GM12878 (cell line): ENCODE results near the gene DNAJB2.

Experiments
- BHLHE40 ChIP-seq, 2 experiments: fragments of 450-650 bp in 1 of 2; IDR thresholded peaks; 2 replicates each; pipeline ENCODE4 v1.6.1; 2011 to 2017; ENCODE audit warnings: low read depth in 2 of 2, borderline replicate concordance in 1 of 2, improper control_type of control experiment in 1 of 2, low read length in 1 of 2, mild to moderate bottlenecking in 1 of 2
- CHD2 ChIP-seq: IDR thresholded peaks from 2 replicates; pipeline ENCODE4 v1.6.1; 2011; ENCODE audit warnings: low read depth, low read length, improper control_type of control experiment, borderline replicate concordance
- CHD4 ChIP-seq: fragments of 200-600 bp; sonication (generic); IDR thresholded peaks from 2 replicates; pipeline ENCODE4 v1.6.1; 2016; ENCODE audit warnings: mild to moderate bottlenecking
- CTCF ChIP-seq, 3 experiments: IDR thresholded peaks in 2 of 3; conservative IDR thresholded peaks in 1 of 3; 2 replicates each; pipeline ENCODE4 v1.5.1; 2011; ENCODE audit warnings: low read depth in 3 of 3, low read length in 3 of 3, mild to moderate bottlenecking in 3 of 3, control low read depth in 2 of 3, moderate library complexity in 2 of 3, inconsistent platforms in 1 of 3, mixed read lengths in 1 of 3; ENCODE audit not compliant: control insufficient read depth in 2 of 3, insufficient read depth in 1 of 3; ENCODE audit errors: extremely low read depth in 1 of 3
- EGR1 ChIP-seq, 2 experiments: IDR thresholded peaks; 1 replicate in 1 of 2; 2 replicates in 1 of 2; pipeline ENCODE4 v1.6.1; 2011 to 2012; ENCODE audit warnings: low read depth in 2 of 2, low read length in 2 of 2, borderline replicate concordance in 1 of 2, mild to moderate bottlenecking in 1 of 2, moderate library complexity in 1 of 2
- ELK1 ChIP-seq: IDR thresholded peaks from 2 replicates; pipeline ENCODE4 v1.6.1; 2012; ENCODE audit warnings: low read depth, low read length, improper control_type of control experiment
- KDM1A ChIP-seq: fragments of 200-600 bp; sonication (generic); IDR thresholded peaks from 2 replicates; pipeline ENCODE4 v1.6.1; 2016; ENCODE audit warnings: borderline replicate concordance
- MXI1 ChIP-seq: fragments of 150-350 bp; IDR thresholded peaks from 2 replicates; pipeline ENCODE4 v1.6.1; 2011; ENCODE audit warnings: low read depth, mild to moderate bottlenecking, inconsistent platforms, low read length, improper control_type of control experiment
- NFIC ChIP-seq: IDR thresholded peaks from 2 replicates; pipeline ENCODE4 v1.6.1; 2012; ENCODE audit warnings: low read depth, mild to moderate bottlenecking, inconsistent platforms, low read length, moderate library complexity
- POLR2A ChIP-seq: IDR thresholded peaks from 2 replicates; pipeline ENCODE4 v1.6.1; 2011; ENCODE audit warnings: low read depth, mild to moderate bottlenecking, low read length
- POLR2AphosphoS5 ChIP-seq: IDR thresholded peaks from 2 replicates; pipeline ENCODE4 v1.6.1; 2011; ENCODE audit warnings: mild to moderate bottlenecking, low read length, inconsistent platforms
- SKIL ChIP-seq: fragments of 450-650 bp; IDR thresholded peaks from 2 replicates; pipeline ENCODE4 v1.6.1; 2017; ENCODE audit warnings: mild to moderate bottlenecking, low read depth, inconsistent platforms; ENCODE audit not compliant: poor library complexity, severe bottlenecking
- STAT3 ChIP-seq: IDR thresholded peaks from 2 replicates; pipeline ENCODE4 v1.6.1; 2011; ENCODE audit warnings: low read depth, low read length, improper control_type of control experiment
- TBL1XR1 ChIP-seq: IDR thresholded peaks from 2 replicates; pipeline ENCODE4 v1.6.1; 2012; ENCODE audit warnings: low read depth, low read length, improper control_type of control experiment

GRCh38 chr2:219291394-219291793 lies 12.2 kb downstream of the DNAJB2 start:
- TF ChIP-seq MXI1 (no peak), CHD2 (no peak), KDM1A (no peak), ELK1 (no peak), EGR1 (IDR thresholded peaks at IDR 0.05; ENCODE audit: borderline replicate concordance in 1 of 2, low read depth in 2 of 2, low read length in 2 of 2) (no peak), POLR2A (no peak), NFIC (no peak), BHLHE40 (IDR thresholded peaks at IDR 0.05; ENCODE audit: borderline replicate concordance in 1 of 2, low read depth in 2 of 2, low read length in 1 of 2) (no peak), TBL1XR1 (no peak), CTCF (IDR thresholded peaks at IDR 0.05 in 2 of 3, conservative IDR thresholded peaks at IDR 0.05 in 1 of 3; ENCODE audit: control insufficient read depth in 2 of 3, extremely low read depth in 1 of 3, insufficient read depth in 1 of 3, low read depth in 3 of 3, low read length in 3 of 3) (no peak), CHD4 (no peak), POLR2AphosphoS5 (no peak), STAT3 (no peak), SKIL (no peak)
